ENCODE measurements around the gene CACNA1A. TPM values are rescaled to one million over a fixed set of nuclear protein-coding genes. Genes with fewer than 3 reads are reported as not detected.

The CACNA1A gene
- total RNA-seq, 2 donors from 2014 or later: 0.34 to 0.37 TPM

DNA sequence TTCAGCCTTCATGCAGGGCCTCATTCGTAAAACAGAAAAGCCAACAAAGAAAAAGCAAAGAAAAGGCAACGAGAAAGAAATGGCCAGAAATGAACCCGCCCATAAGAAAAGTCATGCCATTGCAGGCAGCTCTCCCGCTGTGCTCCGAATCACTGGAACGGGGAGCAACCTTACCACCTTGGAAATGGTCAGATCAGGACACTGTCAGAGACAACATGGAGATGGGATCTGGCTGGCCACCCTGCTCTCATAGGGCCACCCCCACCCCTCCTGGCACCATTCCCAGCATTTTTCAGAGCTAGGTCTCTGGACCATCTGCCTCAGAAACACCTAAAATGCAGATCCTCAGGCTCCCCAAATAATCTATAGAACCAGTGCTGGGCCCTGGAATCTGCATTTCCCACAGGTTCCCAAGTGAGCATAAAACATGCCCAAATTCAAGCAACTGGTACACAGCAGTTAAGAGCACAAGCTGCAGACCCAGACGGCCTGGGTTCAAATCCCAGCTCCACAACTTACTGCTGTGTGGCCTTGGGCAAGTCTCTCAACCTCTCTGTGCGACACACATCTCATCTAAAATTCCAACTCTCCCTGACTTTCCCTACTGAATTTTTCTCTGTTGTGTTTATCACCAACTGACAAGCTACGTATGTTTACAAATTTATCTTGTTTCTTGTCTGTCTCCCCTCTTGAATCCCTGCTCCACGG is 204.5 kb downstream of the CACNA1A start:
- Mint-ChIP-seq H3K27ac (no peak overlapping the region), H3K27me3 (ENCODE audit: low read depth) (peaks cover 32% of the 10 kb centered on the region), H3K4me3 (no peak overlapping the region), H3K36me3 (ENCODE audit: insufficient read depth in 2 of 2) (no peaks in the 10 kb centered on the region), H3K9me3 (no peaks in the 10 kb centered on the region), H3K4me1 (ENCODE audit: low read depth) (peaks cover 8% of the 10 kb centered on the region)
- ATAC-seq (replicated peaks in 1 of 2): no peak
- DNase-seq: no peak

DNA sequence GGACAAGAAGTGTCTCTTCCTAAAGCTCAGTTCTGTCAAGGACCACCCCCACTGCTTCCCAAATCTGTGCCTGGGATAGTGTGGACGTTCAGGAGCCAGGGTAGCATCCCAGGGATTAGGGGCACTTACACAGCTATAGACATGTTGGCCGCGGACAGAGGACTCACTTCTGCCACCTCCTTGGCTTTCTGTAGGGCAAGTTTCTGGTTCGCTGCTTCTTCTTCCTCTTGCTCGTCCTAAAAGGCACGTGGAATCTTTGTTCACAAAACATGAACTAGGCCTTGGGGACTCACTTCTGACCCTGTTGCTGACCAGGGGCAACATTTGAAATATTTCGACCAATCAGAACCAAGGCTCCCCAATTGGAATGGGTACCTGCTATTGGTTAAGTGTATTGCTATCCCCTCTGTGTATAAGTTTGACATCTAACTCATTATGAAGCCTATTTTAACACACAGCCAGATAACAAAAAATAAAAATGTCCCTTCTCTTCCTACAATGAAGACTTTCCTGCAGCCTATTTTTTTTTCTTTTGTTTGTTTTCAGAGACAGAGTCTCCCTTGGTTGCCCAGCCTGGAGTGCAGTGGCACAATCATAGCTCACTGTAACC is 205.8 kb downstream of the CACNA1A start:
- Mint-ChIP-seq H3K36me3 (ENCODE audit: insufficient read depth in 2 of 2) (no peaks in the 10 kb centered on the region), H3K27ac (no peak overlapping the region), H3K4me3 (no peak overlapping the region), H3K9me3 (no peaks in the 10 kb centered on the region), H3K27me3 (ENCODE audit: low read depth) (peaks cover 32% of the 10 kb centered on the region), H3K4me1 (ENCODE audit: low read depth) (peaks cover 8% of the 10 kb centered on the region)
- ATAC-seq (replicated peaks in 1 of 2) (no peak), DNase-seq (no peak)

- Mint-ChIP-seq H3K27ac (no peak overlapping the region), H3K27me3 (ENCODE audit: low read depth) (peaks cover 32% of the 10 kb centered on the region), H3K9me3 (no peaks in the 10 kb centered on the region), H3K4me1 (ENCODE audit: low read depth) (peaks cover 8% of the 10 kb centered on the region), H3K4me3 (no peak overlapping the region), H3K36me3 (ENCODE audit: insufficient read depth in 2 of 2) (no peaks in the 10 kb centered on the region)
- no peak for DNase-seq
- no peak for ATAC-seq (replicated peaks in 1 of 2)
Measured at GRCh38 chr19:13299838-13300237, 206.4 kb downstream of the CACNA1A start.

GRCh38 chr19:13298565-13299481 is 207.5 kb downstream of the CACNA1A start:
- no peaks in the 10 kb centered on the region for H3K36me3 Mint-ChIP-seq (ENCODE audit: insufficient read depth in 2 of 2)

GRCh38 chr19:13297023-13297422 is 209.3 kb downstream of the CACNA1A start:
- ATAC-seq (replicated peaks in 1 of 2): no peak
- peaks cover 25% of the 10 kb centered on the region for H3K27me3 Mint-ChIP-seq (ENCODE audit: low read depth)

More at GRCh38 chr19:13298565-13299481, 207.5 kb downstream of the CACNA1A start:
- peaks cover 32% of the 10 kb centered on the region for H3K27me3 Mint-ChIP-seq (ENCODE audit: low read depth)
- no peaks in the 10 kb centered on the region for H3K9me3 Mint-ChIP-seq
- peak overlapping the region; percentile 38 to 61 for H3K4me3 Mint-ChIP-seq
- H3K4me1 Mint-ChIP-seq (ENCODE audit: low read depth): peaks cover 8% of the 10 kb centered on the region
- no peak overlapping the region for H3K27ac Mint-ChIP-seq
- ATAC-seq (replicated peaks in 1 of 2) (no peak), DNase-seq (no peak)

GRCh38 chr19:13294812-13295567 is 211.3 kb downstream of the CACNA1A start:
- no peak overlapping the region for H3K27ac Mint-ChIP-seq
- H3K4me1 Mint-ChIP-seq (ENCODE audit: low read depth): peaks cover 8% of the 10 kb centered on the region
- no peaks in the 10 kb centered on the region for H3K36me3 Mint-ChIP-seq (ENCODE audit: insufficient read depth in 2 of 2)
- DNase-seq: no peak
- peaks cover 11% of the 10 kb centered on the region for H3K27me3 Mint-ChIP-seq (ENCODE audit: low read depth)
- no peak overlapping the region for H3K4me3 Mint-ChIP-seq
- ATAC-seq (replicated peaks in 1 of 2): no peak
- no peaks in the 10 kb centered on the region for H3K9me3 Mint-ChIP-seq

More at GRCh38 chr19:13297023-13297422, 209.3 kb downstream of the CACNA1A start:
- Mint-ChIP-seq H3K4me3 (no peak overlapping the region), H3K36me3 (ENCODE audit: insufficient read depth in 2 of 2) (no peaks in the 10 kb centered on the region), H3K27ac (no peak overlapping the region), H3K4me1 (ENCODE audit: low read depth) (peaks cover 8% of the 10 kb centered on the region), H3K9me3 (no peaks in the 10 kb centered on the region)
- no peak for DNase-seq

DNA sequence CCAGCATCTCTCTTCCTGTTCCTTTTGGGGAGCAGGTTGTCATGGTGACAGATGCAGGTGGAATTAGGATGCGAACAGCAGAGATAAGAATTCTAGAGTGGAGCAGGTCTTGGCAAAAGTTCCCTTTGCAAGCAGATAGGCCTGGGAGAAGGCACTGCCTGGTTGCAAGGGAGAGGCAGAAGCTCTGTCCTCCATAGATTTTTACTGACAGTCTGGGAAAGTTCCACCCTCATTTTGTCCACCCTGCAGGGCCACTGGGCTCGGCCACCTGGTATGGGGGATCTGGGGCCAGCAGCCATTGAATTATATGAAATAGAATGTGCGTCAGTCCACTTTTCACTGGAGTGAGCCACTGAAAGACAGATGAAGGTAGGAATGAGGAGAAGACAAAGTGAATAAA is 214.4 kb downstream of the CACNA1A start:
- H3K9me3 Mint-ChIP-seq: no peaks in the 10 kb centered on the region
- H3K4me3 Mint-ChIP-seq: no peak overlapping the region
- H3K27me3 Mint-ChIP-seq (ENCODE audit: low read depth): no peaks in the 10 kb centered on the region

DNA sequence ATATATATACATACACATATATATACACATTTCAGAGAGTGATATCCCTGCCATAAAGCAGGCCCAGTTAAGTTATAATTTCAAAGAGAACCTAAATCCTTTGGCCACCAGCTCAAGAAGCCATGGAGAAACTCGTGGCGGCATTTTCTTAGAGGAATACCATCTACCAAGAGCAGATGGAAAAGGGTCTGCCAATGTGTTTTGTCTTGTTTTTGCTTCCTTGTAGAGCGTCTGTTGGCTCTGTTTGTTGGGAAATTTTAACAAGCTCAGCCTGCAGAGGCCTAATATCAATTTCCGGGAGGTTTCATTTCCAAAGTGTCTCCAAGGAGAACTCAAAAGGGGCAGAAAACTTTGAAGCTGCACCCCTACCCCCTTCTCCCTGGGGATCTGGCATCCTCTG is 215.5 kb downstream of the CACNA1A start:
- H3K9me3 Mint-ChIP-seq: no peaks in the 10 kb centered on the region
- no peaks in the 10 kb centered on the region for H3K4me1 Mint-ChIP-seq (ENCODE audit: low read depth)
- no peaks in the 10 kb centered on the region for H3K36me3 Mint-ChIP-seq (ENCODE audit: insufficient read depth in 2 of 2)
- no peak overlapping the region for H3K4me3 Mint-ChIP-seq
- ATAC-seq (replicated peaks in 1 of 2) (no peak), DNase-seq (no peak)
- no peak overlapping the region for H3K27ac Mint-ChIP-seq
- no peaks in the 10 kb centered on the region for H3K27me3 Mint-ChIP-seq (ENCODE audit: low read depth)

More for the DNA sequence above, 214.4 kb downstream of the CACNA1A start:
- ATAC-seq (replicated peaks in 1 of 2) (no peak), DNase-seq (no peak)
- H3K27ac Mint-ChIP-seq: no peak overlapping the region
- no peaks in the 10 kb centered on the region for H3K36me3 Mint-ChIP-seq (ENCODE audit: insufficient read depth in 2 of 2)
- H3K4me1 Mint-ChIP-seq (ENCODE audit: low read depth): no peaks in the 10 kb centered on the region

DNA sequence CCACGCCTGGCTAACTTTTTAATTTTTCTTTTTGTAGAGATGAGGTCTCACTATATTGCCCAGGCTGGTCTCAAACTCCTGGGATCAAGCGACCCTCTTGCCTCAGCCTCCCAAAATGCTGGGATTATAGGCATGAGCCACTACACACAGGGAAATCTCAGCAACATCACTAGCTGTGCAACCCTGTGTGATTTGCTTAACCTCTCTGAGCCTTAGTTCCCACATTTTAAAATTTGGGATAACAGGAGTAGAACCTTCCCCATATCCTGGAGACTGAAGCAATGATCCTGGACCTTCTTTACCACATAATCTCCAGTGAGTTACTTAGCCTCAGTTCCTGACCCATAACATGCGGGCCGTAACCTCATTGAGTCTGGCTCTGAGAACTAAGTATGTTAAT is 217.0 kb downstream of the CACNA1A start:
- H3K27ac Mint-ChIP-seq: no peak overlapping the region
- no peaks in the 10 kb centered on the region for H3K36me3 Mint-ChIP-seq (ENCODE audit: insufficient read depth in 2 of 2)
- H3K4me1 Mint-ChIP-seq (ENCODE audit: low read depth): no peaks in the 10 kb centered on the region
- no peak for DNase-seq
- no peak for ATAC-seq (replicated peaks in 1 of 2)
- no peaks in the 10 kb centered on the region for H3K9me3 Mint-ChIP-seq
- no peak overlapping the region for H3K4me3 Mint-ChIP-seq
- no peaks in the 10 kb centered on the region for H3K27me3 Mint-ChIP-seq (ENCODE audit: low read depth)

- ATAC-seq (replicated peaks in 1 of 2): no peak
- Mint-ChIP-seq H3K27ac (no peak overlapping the region), H3K4me1 (ENCODE audit: low read depth) (no peaks in the 10 kb centered on the region), H3K4me3 (no peak overlapping the region), H3K36me3 (ENCODE audit: insufficient read depth in 2 of 2) (no peaks in the 10 kb centered on the region), H3K9me3 (no peaks in the 10 kb centered on the region), H3K27me3 (ENCODE audit: low read depth) (peaks cover 2% of the 10 kb centered on the region)
- DNase-seq: no peak
Measured at GRCh38 chr19:13286195-13286985, 219.9 kb downstream of the CACNA1A start.

DNA sequence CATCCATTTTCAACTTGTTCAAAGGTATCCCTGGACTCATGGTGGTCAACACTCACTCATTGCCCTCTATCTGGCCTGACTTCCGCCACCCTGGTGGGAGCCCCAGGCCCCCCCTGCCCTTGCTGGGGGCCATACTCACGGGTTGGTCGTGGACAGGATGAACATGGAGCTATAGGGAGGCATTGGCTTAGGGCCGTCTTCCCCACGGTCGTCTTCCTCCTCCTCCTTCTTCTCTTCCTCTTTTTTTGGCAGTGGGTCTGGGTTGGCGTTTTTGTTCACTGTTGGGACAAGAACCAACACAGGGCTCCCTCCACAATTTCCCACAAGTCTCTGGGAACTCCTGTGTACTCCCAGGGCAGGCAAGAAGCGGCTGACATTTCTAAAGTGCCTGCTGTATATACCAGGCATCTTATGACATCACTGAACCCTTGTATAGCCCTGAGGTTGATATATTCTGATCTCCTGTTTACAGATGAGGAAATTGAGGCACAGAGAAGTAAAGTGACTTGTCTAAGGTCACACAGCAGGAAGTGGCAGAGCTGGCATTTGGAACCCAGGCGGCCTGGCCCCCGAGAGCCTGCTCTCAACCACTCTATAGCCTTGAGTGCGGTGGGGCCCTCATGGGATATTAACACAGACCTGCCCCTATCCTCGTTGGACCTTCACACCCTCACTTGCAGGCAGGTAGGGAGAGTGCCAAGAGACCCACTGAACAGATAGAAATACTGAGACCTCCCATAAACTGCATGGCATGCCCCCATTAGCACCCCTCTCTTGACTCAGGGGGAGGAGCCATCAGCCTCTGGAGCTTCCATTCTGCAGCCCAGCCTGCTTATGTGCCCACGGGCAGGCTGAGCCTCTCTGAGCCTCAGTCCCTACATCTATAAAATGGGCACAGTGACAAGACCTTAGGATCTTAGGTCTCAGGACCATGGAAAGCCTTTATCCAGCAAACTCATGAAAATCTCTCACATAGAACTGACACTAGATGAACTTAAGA is 221.1 kb downstream of the CACNA1A start:
- Mint-ChIP-seq H3K4me1 (ENCODE audit: low read depth) (no peaks in the 10 kb centered on the region), H3K9me3 (no peaks in the 10 kb centered on the region)
- no peak for ATAC-seq (replicated peaks in 1 of 2)

More for the DNA sequence above, 221.1 kb downstream of the CACNA1A start:
- Mint-ChIP-seq H3K4me3 (no peak overlapping the region), H3K36me3 (ENCODE audit: insufficient read depth in 2 of 2) (no peaks in the 10 kb centered on the region), H3K27me3 (ENCODE audit: low read depth) (peaks cover 7% of the 10 kb centered on the region), H3K27ac (no peak overlapping the region)
- no peak for DNase-seq
